ENCODE data around the gene SLC9A7.

Gene SLC9A7

DNA sequence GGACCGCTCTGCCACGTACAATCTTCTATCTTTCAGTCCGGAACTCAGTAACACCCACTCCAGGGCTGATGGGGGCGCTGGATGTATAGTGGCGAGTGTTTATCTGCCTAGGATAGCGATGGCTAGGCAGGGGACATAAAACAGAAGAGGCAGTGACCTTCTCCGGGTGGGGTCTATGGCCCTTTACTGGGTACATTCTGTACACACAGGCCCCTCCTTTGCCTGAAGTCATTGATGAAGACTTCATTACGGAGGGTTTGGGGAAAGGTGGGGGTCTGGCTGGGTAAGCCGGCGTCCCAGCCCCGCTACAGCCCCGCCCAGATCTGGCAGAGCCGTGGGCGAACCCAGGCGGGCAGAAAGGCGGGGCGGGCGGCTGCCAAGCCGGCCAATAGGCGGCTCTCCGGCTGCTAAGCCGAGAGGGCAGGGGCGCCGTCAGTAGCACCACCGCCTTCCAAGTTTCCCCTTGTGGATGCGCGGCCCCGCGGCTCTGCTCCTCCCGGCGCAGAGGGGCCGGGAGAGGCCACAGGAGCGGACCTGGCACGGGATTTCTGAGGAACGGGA lies 185.5 kb downstream of the SLC9A7 start, which contains the start of gene CHST7:
Gene CHST7, plus strand, starts transcription at position 435 of the 561 bp plus-strand sequence. CDS start 167 bp downstream, outside the sequence.
- DNase-seq (ENCODE audit: low spot score): no peak

DNA sequence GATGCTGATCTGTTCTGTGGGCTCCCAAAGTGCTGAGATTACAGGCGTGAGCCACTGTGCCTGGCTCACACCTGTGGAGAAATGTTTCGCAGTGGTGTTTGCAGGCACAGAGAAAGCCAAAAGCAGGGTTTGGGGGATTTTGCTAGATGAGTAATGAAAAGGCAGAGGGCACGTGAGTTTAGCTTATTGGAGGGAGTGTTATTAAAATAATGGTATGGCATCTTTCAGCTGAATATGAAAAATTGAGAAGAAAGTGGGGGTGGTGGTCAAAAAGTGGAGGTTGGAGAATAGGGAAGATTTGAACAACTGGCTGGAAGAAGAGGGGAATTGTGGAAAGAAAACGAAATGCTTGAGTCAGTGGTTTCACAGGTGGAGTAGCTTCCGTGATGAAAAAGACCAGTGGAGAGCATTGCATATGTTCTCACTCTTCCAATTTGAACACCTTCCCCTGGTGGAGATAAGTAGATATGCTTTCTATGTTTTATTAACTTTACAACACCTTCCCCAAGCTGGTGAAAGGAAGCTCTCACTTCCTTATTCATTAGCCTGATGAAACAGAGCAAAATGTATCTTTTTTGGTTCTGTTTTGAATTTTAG lies 186.5 kb downstream of the SLC9A7 start:
- DNase-seq (ENCODE audit: low spot score): no peak

DNA sequence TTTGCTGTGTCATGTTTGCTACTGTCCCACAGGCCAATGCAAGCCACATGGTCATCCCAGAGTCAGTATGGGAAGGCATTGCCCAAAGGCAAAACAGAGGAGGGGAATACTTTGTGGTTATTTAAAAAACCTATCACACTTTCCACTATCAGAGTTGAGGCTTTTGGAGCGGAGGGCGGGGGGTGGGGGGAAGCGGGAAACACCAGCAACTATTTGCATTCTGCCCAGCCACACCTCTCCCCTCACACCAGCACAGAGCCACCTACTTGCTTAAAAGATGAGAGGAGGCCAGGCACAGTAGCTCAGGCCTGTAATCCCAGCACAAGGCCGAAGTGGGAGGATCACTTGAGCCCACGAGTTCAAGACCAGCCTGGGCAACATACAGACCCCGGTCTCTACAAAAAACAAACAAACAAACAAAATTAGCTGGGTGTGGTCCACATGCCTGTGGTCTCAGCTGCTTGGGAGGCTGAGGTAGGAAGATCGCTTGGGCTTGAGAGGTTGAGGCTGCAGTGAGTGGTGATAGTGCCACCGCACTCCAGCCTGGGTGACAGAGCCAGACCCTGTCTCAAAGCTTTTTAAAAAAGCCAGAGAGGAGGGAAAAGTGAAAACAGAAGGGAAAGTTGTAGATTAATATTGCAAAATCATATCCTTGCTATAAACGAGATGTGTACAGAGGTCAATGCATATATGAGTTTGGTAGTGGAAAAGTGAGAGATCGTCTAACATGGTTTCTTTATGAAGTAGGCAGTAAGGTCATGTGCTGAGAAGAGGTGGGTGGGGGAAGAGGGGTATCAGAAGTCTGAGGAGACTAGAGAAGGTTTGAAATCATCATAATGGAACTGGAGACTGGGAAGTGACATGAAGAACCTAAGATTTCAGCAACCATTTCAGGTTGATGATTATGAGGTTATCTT lies 187.2 kb downstream of the SLC9A7 start:
- no peak for DNase-seq (ENCODE audit: low spot score)

DNA sequence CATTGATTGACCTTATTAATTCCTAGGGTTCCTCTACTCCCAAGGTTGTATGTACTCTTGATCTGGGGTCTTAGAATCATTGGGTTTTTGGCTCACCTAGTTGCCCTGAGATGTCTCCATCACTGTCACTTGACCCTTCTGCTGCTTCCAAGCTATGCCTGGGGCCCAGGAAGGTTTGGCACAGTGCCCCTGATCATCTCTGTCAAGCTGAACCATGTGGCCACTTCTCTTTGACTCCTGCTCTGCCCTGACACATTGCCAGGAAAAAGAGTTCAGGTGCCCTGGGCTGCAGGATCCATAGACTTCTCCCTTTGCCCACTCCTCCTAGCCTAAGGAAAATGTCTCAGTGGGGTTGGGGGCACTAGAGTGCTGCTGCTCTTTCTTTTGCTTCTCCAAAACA lies 189.3 kb downstream of the SLC9A7 start:
- DNase-seq (ENCODE audit: low spot score): no peak

DNA sequence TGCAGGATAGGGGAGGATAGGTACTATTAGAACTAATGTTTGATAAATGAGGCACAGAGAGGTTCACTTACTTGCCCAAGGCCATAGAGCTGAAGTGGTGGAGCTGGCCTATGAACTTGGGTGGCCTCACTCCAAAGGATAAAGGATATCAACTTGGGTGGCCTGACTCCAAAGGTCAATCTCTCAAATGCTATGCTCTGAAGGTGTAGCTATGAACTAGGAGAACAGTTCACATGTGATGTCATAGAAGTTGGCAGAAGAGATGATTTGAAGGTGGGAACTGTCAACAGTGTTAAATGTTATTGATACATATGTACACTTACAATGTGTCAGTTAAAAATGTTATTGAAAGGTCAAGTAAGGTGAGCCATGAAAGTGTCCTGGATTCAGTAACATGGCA lies 191.5 kb downstream of the SLC9A7 start:
- no peak for DNase-seq (ENCODE audit: low spot score)

DNA sequence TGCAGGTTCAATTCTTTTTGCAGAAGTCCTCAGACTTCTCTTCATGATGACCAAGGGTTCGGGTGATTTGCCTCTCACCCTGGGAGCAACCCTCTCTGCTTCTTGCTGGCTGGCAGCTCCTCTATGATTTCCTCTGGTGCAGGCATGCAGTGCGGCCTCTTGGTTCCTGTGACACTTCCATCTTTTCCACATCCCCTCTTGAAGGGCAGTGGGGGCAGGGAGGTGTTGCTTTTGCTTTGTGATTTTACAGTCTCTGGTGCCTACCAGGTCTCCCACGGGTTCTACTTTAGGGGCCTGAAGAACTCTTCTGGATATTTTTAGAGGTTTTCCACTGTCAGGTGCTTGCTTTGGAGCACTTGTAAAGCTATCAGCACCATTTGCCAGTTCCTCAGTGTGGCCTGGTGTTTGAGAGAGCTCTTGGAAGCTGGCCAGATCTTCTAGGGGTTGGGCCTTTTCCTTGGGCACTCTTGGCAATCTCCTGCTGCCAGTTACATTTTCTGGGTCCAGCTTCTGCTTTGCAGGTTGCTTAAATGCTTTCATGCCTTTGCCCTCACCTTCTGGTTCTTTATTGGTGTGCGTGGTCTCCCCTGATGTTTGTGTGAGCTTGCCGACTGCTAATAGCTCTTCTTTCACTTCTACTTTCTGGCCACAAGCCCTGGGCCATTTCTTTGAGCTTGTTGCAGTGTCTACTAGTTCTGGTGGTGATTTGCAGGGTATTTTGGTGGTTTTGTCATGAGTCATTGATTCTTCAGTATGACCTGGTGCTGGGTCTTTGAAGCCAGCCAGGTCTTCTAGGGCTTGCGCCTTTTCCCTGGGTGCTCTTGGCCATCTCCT lies 196.9 kb downstream of the SLC9A7 start:
- DNase-seq (ENCODE audit: low spot score): peak; percentile 29

DNA sequence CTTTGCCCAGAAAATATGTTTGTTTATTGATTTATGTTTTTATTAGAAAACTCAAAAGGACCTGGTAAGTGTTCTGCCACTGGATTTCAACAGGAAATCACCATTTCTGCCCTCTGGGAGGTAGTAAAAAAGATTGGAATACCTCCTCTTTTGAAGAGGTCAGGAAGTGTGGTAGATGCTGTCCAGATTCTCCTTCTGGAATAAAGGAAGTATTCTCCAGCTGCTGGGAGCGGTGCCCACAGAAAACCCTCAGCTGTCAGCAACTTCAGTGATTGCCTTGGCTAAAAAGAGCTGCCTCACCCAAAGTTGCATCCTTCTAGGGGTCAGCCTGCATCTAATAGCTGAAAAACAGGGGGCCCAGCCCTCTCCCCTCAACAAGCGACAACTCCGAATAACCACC lies 199.9 kb downstream of the SLC9A7 start:
- no peak for DNase-seq (ENCODE audit: low spot score)

DNA sequence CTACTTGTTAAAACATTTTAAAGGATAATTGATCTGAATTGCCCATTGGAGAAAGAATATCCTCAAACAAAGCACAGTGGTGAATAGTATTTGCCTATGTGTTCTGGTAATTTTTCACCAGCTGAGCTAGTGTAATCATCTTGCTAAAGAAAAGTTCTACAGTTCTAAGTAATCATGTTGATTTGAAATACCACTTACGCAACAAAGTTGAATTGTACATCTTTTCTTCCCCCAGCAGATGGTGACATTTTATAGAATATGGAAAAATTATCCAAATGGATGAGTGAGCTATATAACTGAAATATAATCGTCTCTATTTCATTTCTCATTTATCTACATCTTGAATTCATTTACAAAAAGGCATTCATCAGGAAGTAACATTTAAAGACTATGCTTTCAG lies 204.0 kb downstream of the SLC9A7 start:
- DNase-seq (ENCODE audit: low spot score): no peak

DNA sequence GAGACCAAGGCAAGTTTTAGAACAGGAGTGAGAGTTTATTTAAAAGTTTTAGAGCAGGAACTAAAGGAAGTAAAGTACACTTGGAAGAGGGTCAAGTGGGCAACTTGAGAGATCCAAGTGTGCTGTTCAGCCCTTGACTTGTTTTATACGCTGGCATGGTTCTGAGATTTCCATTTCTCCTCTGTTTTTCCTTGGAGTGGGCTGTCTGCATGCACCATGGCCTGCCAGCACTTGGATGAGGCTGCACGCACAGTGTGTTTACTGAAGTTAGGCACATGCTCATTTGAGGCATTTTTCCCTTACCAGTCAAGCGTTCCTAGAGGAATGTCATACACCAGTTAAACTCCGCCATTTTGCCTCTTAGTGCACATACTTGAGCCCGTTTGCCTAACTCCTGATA lies 205.0 kb downstream of the SLC9A7 start:
- DNase-seq (ENCODE audit: low spot score): no peak

DNA sequence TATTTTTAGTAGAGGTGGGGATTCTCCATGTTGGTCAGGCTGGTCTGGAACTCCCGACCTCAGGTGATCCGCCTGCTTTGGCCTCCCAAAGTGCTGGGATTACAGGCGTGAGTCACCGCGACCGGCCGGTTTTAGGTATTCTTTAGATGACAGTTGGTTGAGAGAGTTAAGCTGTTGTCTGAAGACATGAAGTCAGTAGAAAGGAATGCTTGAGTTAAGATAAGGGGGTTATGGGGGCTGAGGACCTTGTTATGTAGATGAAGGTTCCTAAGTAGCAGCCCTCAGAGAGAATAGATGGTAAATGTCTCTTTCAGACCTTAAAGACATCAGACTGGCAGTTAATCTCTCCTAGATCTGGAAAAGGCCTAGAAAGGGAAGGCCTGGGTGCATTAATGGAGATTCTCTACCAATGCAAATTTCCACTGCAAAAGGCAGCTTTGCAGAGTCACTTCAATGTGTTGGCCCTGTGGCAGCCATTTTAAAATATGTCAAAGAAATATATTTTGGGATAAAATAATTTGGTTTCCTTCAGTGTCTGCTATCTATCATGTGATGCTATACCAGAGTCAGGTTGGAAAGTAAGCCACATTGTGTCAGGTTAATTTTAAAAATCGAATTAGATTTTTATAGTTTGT lies 207.3 kb downstream of the SLC9A7 start:
- no peak for DNase-seq (ENCODE audit: low spot score)

DNA sequence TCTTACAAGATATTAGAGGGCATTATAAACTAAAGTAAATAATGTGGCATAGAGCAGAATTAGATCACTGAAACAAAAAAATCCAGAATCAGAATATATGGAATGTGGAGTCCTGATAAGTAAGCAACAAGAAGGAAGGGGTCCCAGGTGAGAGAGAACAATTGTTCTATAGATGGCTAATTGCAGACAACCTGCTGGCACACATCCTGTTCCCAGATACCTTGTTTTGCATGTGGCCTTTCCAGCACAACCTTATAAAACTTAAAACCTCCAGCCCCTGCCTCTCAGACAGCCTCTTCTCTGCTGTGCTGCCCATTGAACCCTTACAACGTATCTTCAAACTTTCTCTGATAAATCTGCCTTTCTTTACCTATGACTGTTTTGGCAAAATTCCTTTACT lies 209.0 kb downstream of the SLC9A7 start:
- no peak for DNase-seq (ENCODE audit: low spot score)
